Small intestine (tissue), 7 donors: ENCODE results near the gene SLC7A8. TPM values are rescaled to one million over a fixed set of nuclear protein-coding genes. Genes with fewer than 3 reads are reported as not detected.

ENCODE experiments used
- DNase-seq, 2 donors: peaks; one replicate each; pipeline versions ENCODE4 v3.0.0 to v3.0.0-alpha.2; 2013
- FAIRE-seq: peaks from 2 replicates; lab custom pipeline; 2012; peaks lifted over from hg19 to GRCh38; lab: Jason Lieb, UNC
- H3K27ac ChIP-seq, 3 donors: one replicate each; pipeline ENCODE4 v1.5.1; 2013; ENCODE audit warnings: low read length in 2 of 3, mild to moderate bottlenecking in 2 of 3, control low read depth in 1 of 3, inconsistent platforms in 1 of 3, low read depth in 1 of 3, moderate library complexity in 1 of 3
- H3K27me3 ChIP-seq, 3 donors: one replicate each; pipeline ENCODE4 v1.6.1; 2013; ENCODE audit warnings: low read length in 3 of 3, inconsistent platforms in 1 of 3; ENCODE audit not compliant: control insufficient read depth in 3 of 3, insufficient read depth in 3 of 3
- H3K36me3 ChIP-seq, 3 donors: one replicate each; pipeline ENCODE4 v1.6.1; 2013; ENCODE audit warnings: low read length in 3 of 3, inconsistent platforms in 1 of 3, low read depth in 1 of 3, mild to moderate bottlenecking in 1 of 3, moderate library complexity in 1 of 3; ENCODE audit not compliant: control insufficient read depth in 3 of 3, insufficient read depth in 2 of 3
- H3K4me1 ChIP-seq, 3 donors: one replicate each; pipeline ENCODE4 v1.6.1; 2013; ENCODE audit warnings: low read length in 2 of 3, inconsistent platforms in 1 of 3, low read depth in 1 of 3, mild to moderate bottlenecking in 1 of 3, moderate library complexity in 1 of 3; ENCODE audit not compliant: control insufficient read depth in 3 of 3, insufficient read depth in 2 of 3
- H3K4me3 ChIP-seq, 3 donors: one replicate each; pipeline ENCODE4 v1.5.1; 2013; ENCODE audit warnings: low read length in 3 of 3, control low read depth in 1 of 3, inconsistent platforms in 1 of 3, low read depth in 1 of 3, mild to moderate bottlenecking in 1 of 3, moderate library complexity in 1 of 3
- H3K9me3 ChIP-seq, 2 donors: one replicate each; pipeline ENCODE4 v1.6.1; 2013; ENCODE audit warnings: low read depth in 1 of 2, low read length in 1 of 2; ENCODE audit not compliant: control insufficient read depth in 2 of 2, insufficient read depth in 1 of 2
- WGBS, 3 donors: extraction: QIAGEN DNeasy Blood & Tissue Kit; methylation state at CpG; one replicate each; pipeline ENCODE4 v1.1.7; 2013; 5-methylcytosine and 5-hydroxymethylcytosine counted together
- polyA plus RNA-seq, 4 donors: library from polyadenylated mRNA; stranded (reverse) in 3 of 4; unstranded in 1 of 4; fragments of 200-250 nt in 3 of 4; fragments of 120-200 nt in 1 of 4; gene quantifications; one replicate each; pipeline versions ENCODE4 v1.2.1 to v1.2.3, GENCODE V29; 2013
- donor health status: healthy with polysubstance abuse.
- donor health status: control.
- donor health status: control.
- donor health status: Bipolar disorder and iron deficiency.
- donor health status: healthy.

Gene SLC7A8
- polyA plus RNA-seq, 4 donors, result 11.3 to 69.2 (median 39.9) TPM

DNA sequence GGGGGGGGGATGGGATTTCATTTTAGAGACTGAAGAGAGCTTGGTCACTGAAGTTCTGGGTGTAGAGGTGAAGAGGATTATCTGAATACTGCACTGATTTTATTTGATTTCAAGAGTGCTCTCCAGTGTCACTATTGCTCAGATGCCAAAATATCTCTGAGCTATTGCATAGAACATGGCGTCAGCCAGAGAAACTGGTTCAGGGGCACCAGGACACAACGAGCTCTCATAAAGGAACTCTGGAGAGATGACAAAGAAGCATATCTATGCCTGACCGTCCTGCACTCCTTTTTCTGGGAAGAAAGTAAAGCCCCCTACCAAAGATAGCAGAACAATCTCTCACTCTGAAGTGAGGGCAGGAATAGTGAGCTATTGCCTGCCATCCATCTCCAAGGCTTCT is 2.0 kb downstream of the SLC7A8 start:
- Histone ChIP-seq H3K4me1 (peaks cover 0 to 24% (median 2%) of the 10 kb centered on the region in 3 donors), H3K9me3 (no peaks in the 10 kb centered on the region), H3K4me3 (peak overlapping the region in 2 of 3 donors; percentile 54 to 65), H3K27me3 (no peaks in the 10 kb centered on the region), H3K36me3 (no peaks in the 10 kb centered on the region), H3K27ac (no peak overlapping the region)
- 19 to 42% (median 37%) methylated on average over 3 of the region's 3 CpGs for WGBS, 3 donors
- FAIRE-seq (no peak), DNase-seq (no peak)

- Histone ChIP-seq H3K4me1 (peaks cover 2 to 23% (median 2%) of the 10 kb centered on the region in 3 donors), H3K9me3 (no peaks in the 10 kb centered on the region), H3K4me3 (no peak overlapping the region), H3K36me3 (peaks cover 0 to 7% (median 0%) of the 10 kb centered on the region in 3 donors), H3K27ac (peak overlapping the region in 2 of 3 donors; percentile 72 to 82), H3K27me3 (no peaks in the 10 kb centered on the region)
- DNase-seq (peak; percentile 60 to 70), FAIRE-seq (no peak)
- WGBS, 3 donors, result 27 to 39% (median 38%) methylated on average over 2 of the region's 2 CpGs
These were observed 6.3 kb downstream of the SLC7A8 start for GRCh38 chr14:23177181-23177580.

DNA sequence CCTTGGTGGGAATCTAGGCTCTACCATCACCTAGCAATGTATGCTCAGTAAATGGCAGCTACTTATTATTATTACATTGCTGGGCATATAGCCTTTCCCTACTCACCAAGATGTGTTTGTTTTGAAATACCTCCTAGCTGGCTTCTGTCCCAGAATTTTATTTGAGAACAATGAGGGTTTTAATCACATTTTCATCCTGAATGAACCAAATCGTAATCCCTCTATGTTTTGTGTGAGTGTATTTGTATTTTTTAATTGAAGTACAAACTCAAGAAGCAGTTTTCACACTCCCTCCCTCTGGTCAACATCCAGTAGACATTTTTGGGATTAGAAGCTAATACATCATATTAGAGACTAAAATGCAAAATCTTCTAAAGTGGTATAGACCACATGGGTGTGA is 7.6 kb downstream of the SLC7A8 start:
- H3K4me1 ChIP-seq, result peaks cover 2 to 32% (median 2%) of the 10 kb centered on the region in 3 donors
- H3K36me3 ChIP-seq, result peaks cover 0 to 13% (median 0%) of the 10 kb centered on the region in 3 donors
- no peak for DNase-seq
- no peak overlapping the region for H3K27ac ChIP-seq
- FAIRE-seq, result no peak
- H3K4me3 ChIP-seq, result no peak overlapping the region
- H3K27me3 ChIP-seq, result no peaks in the 10 kb centered on the region
- H3K9me3 ChIP-seq, result no peaks in the 10 kb centered on the region
- WGBS, 3 donors, result 10 to 34% (median 28%) methylated on average over 1 of the region's 1 CpG

DNA sequence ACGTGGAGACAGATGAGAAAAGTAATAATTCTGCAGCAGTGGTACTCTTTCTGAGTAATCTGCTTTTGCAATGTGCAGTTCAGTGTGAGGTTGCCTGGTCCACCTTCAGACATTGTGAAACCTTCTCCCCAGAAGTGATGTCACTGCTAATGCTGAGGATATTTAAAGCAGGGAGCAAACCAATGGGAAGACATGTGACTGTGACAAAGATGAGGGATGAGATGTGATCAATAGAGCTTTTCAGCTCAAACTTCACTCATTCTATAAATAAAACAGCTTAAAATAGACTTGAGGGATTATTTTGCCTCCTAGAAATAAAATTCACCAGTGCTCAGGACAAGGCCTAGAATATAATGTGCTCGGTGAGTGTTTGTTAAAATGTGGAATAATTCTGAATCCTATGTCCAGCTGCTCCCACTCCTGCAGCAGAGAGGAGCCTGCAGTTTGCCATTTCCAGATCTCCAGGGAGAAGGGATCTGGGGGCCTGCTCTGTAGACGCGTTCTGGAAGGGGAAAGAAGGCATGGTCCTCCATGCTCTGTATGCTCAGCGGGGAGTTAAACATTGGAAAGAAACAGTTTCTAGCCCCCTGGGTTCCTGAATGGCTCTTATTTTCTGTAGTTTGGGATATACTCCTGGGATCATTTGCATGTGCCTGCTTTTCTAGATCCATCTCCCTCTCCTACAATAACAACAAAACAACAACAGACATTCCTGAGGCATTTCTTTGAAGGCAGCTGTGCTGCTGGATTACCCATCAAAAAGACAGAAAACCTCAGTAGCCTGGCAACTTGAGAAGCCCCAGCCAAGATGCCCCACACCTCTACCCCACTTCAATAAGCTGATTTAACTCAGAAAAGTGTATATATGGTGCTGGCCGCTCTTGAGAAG is 8.9 kb downstream of the SLC7A8 start:
- FAIRE-seq, result no peak
- WGBS, 3 donors, result 72 to 80% (median 78%) methylated on average over 6 of the region's 6 CpGs
- peak overlapping the region in 1 of 3 donors; percentile 40 for H3K27ac ChIP-seq

DNA sequence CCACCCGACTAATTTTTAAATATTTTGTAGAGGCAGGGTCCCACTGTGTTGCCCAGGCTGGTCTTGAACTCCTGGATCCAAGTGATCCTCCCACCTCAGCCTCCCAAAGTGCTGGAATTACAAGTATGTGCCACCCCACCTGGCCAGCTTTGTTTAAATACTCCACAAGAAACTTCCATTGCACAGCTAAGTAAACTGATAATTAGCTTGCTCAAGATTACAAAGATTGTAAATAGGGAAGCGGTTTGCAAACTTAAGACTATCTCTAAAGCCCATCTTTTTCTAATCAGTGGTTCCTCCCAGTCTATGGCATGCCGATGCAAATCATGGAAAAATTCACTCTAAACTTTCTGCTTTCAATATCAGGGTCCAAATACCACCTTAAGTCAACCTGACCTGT is 9.7 kb downstream of the SLC7A8 start:
- no peak for FAIRE-seq
- Histone ChIP-seq H3K4me1 (peaks cover 2 to 37% (median 2%) of the 10 kb centered on the region in 3 donors), H3K27me3 (no peaks in the 10 kb centered on the region), H3K9me3 (no peaks in the 10 kb centered on the region), H3K36me3 (peaks cover 0 to 17% (median 0%) of the 10 kb centered on the region in 3 donors), H3K4me3 (no peak overlapping the region), H3K27ac (peak overlapping the region in 1 of 3 donors; percentile 21)
- DNase-seq, result no peak
- WGBS, 3 donors, result 49 to 65% (median 52%) methylated on average over 3 of the region's 3 CpGs

More for the DNA sequence above, 8.9 kb downstream of the SLC7A8 start:
- H3K4me3 ChIP-seq, result no peak overlapping the region
- peaks cover 0 to 17% (median 0%) of the 10 kb centered on the region in 3 donors for H3K36me3 ChIP-seq
- peak; percentile 37 to 59 for DNase-seq
- no peaks in the 10 kb centered on the region for H3K27me3 ChIP-seq
- peaks cover 2 to 35% (median 2%) of the 10 kb centered on the region in 3 donors for H3K4me1 ChIP-seq
- H3K9me3 ChIP-seq, result no peaks in the 10 kb centered on the region

- Histone ChIP-seq H3K27me3 (no peaks in the 10 kb centered on the region), H3K27ac (no peak overlapping the region), H3K4me3 (no peak overlapping the region), H3K9me3 (no peaks in the 10 kb centered on the region), H3K36me3 (peaks cover 0 to 17% (median 0%) of the 10 kb centered on the region in 3 donors), H3K4me1 (peaks cover 2 to 38% (median 4%) of the 10 kb centered on the region in 3 donors)
- no peak for DNase-seq
- 82 to 91% (median 84%) methylated on average over 2 of the region's 2 CpGs for WGBS, 3 donors
- FAIRE-seq, result no peak
These were observed 10.4 kb downstream of the SLC7A8 start for GRCh38 chr14:23173031-23173430.

DNA sequence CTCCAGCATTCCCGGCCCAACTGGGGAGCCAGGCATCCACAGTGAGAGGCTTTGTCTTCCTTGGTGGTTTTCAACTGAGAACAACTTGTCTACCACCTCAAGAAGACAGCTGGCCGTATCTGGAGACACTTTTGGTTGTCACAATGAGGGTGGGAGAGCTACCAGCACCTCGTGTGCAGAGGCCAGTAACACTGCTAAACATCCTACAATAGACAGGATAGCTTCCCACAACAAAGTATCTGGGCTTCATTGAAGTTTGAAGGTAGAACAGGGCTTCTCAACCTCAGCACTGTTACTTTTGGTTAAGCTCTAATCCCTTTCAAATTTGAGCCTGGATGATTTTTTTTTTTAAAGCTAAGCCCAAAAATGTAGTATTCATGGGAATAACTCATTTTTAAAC is 10.9 kb downstream of the SLC7A8 start:
- Histone ChIP-seq H3K4me1 (peaks cover 2 to 38% (median 4%) of the 10 kb centered on the region in 3 donors), H3K27me3 (no peaks in the 10 kb centered on the region), H3K4me3 (no peak overlapping the region), H3K9me3 (no peaks in the 10 kb centered on the region), H3K27ac (peak overlapping the region in 1 of 3 donors; percentile 14), H3K36me3 (peaks cover 0 to 18% (median 0%) of the 10 kb centered on the region in 3 donors)
- no peak for FAIRE-seq
- WGBS, 3 donors, result 55 to 65% (median 57%) methylated on average over 3 of the region's 3 CpGs
- no peak for DNase-seq

- H3K36me3 ChIP-seq, result peaks cover 0 to 21% (median 0%) of the 10 kb centered on the region in 3 donors
- H3K27ac ChIP-seq, result no peak overlapping the region
- FAIRE-seq (no peak), DNase-seq (no peak)
- no peaks in the 10 kb centered on the region for H3K9me3 ChIP-seq
- H3K4me1 ChIP-seq, result peaks cover 2 to 41% (median 4%) of the 10 kb centered on the region in 3 donors
- H3K4me3 ChIP-seq, result no peak overlapping the region
- 80 to 92% (median 91%) methylated on average over 5 of the region's 5 CpGs for WGBS, 3 donors
- no peaks in the 10 kb centered on the region for H3K27me3 ChIP-seq
These were observed 11.4 kb downstream of the SLC7A8 start for GRCh38 chr14:23172096-23172495.
